ENCODE data around the gene CHSY1.
"Not testable (repeated sequence)": the region's sequence is repeated elsewhere in the genome, so short reads cannot be mapped to it uniquely, and the experiment has no call there.

CHSY1 gene

GRCh38 chr15:101244036-101244781, 7.6 kb downstream of the CHSY1 start:
- no peak for DNase-seq

- DNase-seq: no peak
Measured at GRCh38 chr15:101243420-101243819, 8.4 kb downstream of the CHSY1 start.

- DNase-seq: no peak
Measured at GRCh38 chr15:101242999-101243336, 8.9 kb downstream of the CHSY1 start.

- DNase-seq: no peak
Measured at GRCh38 chr15:101242160-101242998, 9.5 kb downstream of the CHSY1 start.

GRCh38 chr15:101240358-101240757, 11.5 kb downstream of the CHSY1 start:
- no peak for DNase-seq

GRCh38 chr15:101239724-101240136, 12.1 kb downstream of the CHSY1 start:
- no peak for DNase-seq

GRCh38 chr15:101237251-101237650, 14.6 kb downstream of the CHSY1 start:
- no peak for DNase-seq

GRCh38 chr15:101233651-101234280, 18.1 kb downstream of the CHSY1 start:
- no peak for DNase-seq

- no peak for DNase-seq
Measured at GRCh38 chr15:101232677-101233076, 19.2 kb downstream of the CHSY1 start.

- no peak for DNase-seq
Measured at GRCh38 chr15:101228313-101228712, 23.5 kb downstream of the CHSY1 start.

GRCh38 chr15:101225658-101226057, 26.2 kb downstream of the CHSY1 start:
- DNase-seq: no peak

GRCh38 chr15:101221902-101222301, 29.9 kb downstream of the CHSY1 start:
- no peak for DNase-seq

GRCh38 chr15:101220060-101220459, 31.8 kb downstream of the CHSY1 start:
- no peak for DNase-seq

- no peak for DNase-seq
Measured at GRCh38 chr15:101219441-101219840, 32.4 kb downstream of the CHSY1 start.

- no peak for DNase-seq
Measured at GRCh38 chr15:101217446-101217845, 34.4 kb downstream of the CHSY1 start.

GRCh38 chr15:101216100-101216499, 35.7 kb downstream of the CHSY1 start:
- DNase-seq: no peak

- DNase-seq: no peak
Measured at GRCh38 chr15:101215681-101216080, 36.2 kb downstream of the CHSY1 start.

- not testable (repeated sequence) for DNase-seq
Measured at GRCh38 chr15:101214435-101215097, 37.3 kb downstream of the CHSY1 start.

GRCh38 chr15:101213570-101213969, 38.3 kb downstream of the CHSY1 start:
- DNase-seq: no peak

- DNase-seq: no peak
Measured at GRCh38 chr15:101213147-101213546, 38.7 kb downstream of the CHSY1 start.

GRCh38 chr15:101211897-101212296, 40.0 kb downstream of the CHSY1 start:
- DNase-seq: no peak

- DNase-seq: no peak
Measured at GRCh38 chr15:101210466-101210865, 41.4 kb downstream of the CHSY1 start.

GRCh38 chr15:101210058-101210457, 41.8 kb downstream of the CHSY1 start:
- no peak for DNase-seq
